GM13976 (cell line): Measurements from ENCODE around the gene SMPX.

Source experiments
- DNase-seq: peaks from one replicate; pipeline ENCODE4 v3.0.0; 2012; ENCODE audit warnings: low spot score
- CTCF ChIP-seq: IDR thresholded peaks from 2 replicates; pipeline ENCODE4 v1.5.1; 2012; ENCODE audit warnings: borderline replicate concordance, mild to moderate bottlenecking; ENCODE audit not compliant: insufficient read depth; ENCODE audit errors: extremely low read depth, missing control alignments, control extremely low read depth
- in situ Hi-C: fragments of 300-500 bp; cut with MboI; formaldehyde crosslinking; loops from one replicate; pipeline ENCODE4 v1.12.0; 2022; ENCODE audit warnings: low sequenced_read_pairs, mixed read lengths, inconsistent platforms; ENCODE audit not compliant: unreplicated experiment

The SMPX gene

GRCh38 chrX:21757960-21758359 lies at the start of gene SMPX:
SMPX (minus strand) TSS chrX:21758116; CDS start chrX:21754290, 3,826 bp downstream.
- in situ Hi-C loops: no loop called here

GRCh38 chrX:21806691-21807090 lies 48.8 kb upstream of the SMPX start:
- DNase-seq: no peak
- TF ChIP-seq CTCF: no peak
- in situ Hi-C loops: no loop called here

More at GRCh38 chrX:21757960-21758359, at the start of gene SMPX:
- DNase-seq: no peak
- TF ChIP-seq CTCF: no peak

- no peak for DNase-seq
- TF ChIP-seq CTCF: no peak
- in situ Hi-C loops: no loop called here
Measured at GRCh38 chrX:21802839-21803238, 44.9 kb upstream of the SMPX start.

GRCh38 chrX:21802054-21802670 lies 44.2 kb upstream of the SMPX start:
- TF ChIP-seq CTCF: no peak
- in situ Hi-C loops: no loop called here
- no peak for DNase-seq

GRCh38 chrX:21800344-21800770 lies 42.4 kb upstream of the SMPX start:
- no peak for DNase-seq
- TF ChIP-seq CTCF: no peak
- in situ Hi-C loops: no loop called here

- TF ChIP-seq CTCF: no peak
- in situ Hi-C loops: no loop called here
- no peak for DNase-seq
Measured at GRCh38 chrX:21799767-21800166, 41.9 kb upstream of the SMPX start.
